WTC11 (cell line): ENCODE measurements around the gene ITIH2.

Experiments
- FOXK1 ChIP-seq: sonication (generic); formaldehyde crosslinking; IDR thresholded peaks from 2 replicates; pipeline ENCODE4 v1.8.0; 2022; ENCODE audit warnings: mild to moderate bottlenecking, moderate library complexity, missing genetic modification reagents
- FOXP1 ChIP-seq: sonication (generic); formaldehyde crosslinking; IDR thresholded peaks from 2 replicates; pipeline ENCODE4 v1.8.0; 2022; ENCODE audit warnings: missing genetic modification reagents, mild to moderate bottlenecking, moderate library complexity, borderline replicate concordance
- NFE2L1 ChIP-seq: sonication (generic); formaldehyde crosslinking; IDR thresholded peaks from 2 replicates; pipeline ENCODE4 v1.8.1; 2023; ENCODE audit warnings: missing genetic modification reagents
- NR1H2 ChIP-seq: sonication (generic); formaldehyde crosslinking; IDR thresholded peaks from 2 replicates; pipeline ENCODE4 v1.9.0; 2021; ENCODE audit warnings: mild to moderate bottlenecking, moderate library complexity, missing genetic modification reagents
- NR3C1 ChIP-seq: sonication (generic); formaldehyde crosslinking; conservative IDR thresholded peaks from 2 replicates; pipeline ENCODE4 v1.8.1; 2023; ENCODE audit warnings: low read depth, mild to moderate bottlenecking, missing genetic modification reagents
- TP53 ChIP-seq: sonication (generic); formaldehyde crosslinking; IDR thresholded peaks from 2 replicates; pipeline ENCODE4 v1.8.1; 2023; ENCODE audit warnings: mild to moderate bottlenecking, missing genetic modification reagents
- TF ChIP-seq, protein P1 (sequence below): fragments of 200-600 bp; IDR thresholded peaks from 2 replicates; pipeline ENCODE4 v1.8.0; 2022; ENCODE audit warnings: antibody characterized with exemption
- TF ChIP-seq, protein P2 (sequence below): sonication (generic); formaldehyde crosslinking; IDR thresholded peaks from 2 replicates; pipeline ENCODE4 v1.8.0; 2022; ENCODE audit warnings: mild to moderate bottlenecking, missing genetic modification reagents
- TF ChIP-seq, protein P3 (sequence below): sonication (generic); formaldehyde crosslinking; IDR thresholded peaks from 2 replicates; pipeline ENCODE4 v1.8.0; 2023; ENCODE audit warnings: missing genetic modification reagents, mild to moderate bottlenecking, borderline replicate concordance
- TF ChIP-seq, protein P4 (sequence below): sonication (generic); formaldehyde crosslinking; IDR thresholded peaks from 2 replicates; pipeline ENCODE4 v1.8.1; 2022; ENCODE audit warnings: low read depth, mild to moderate bottlenecking, moderate library complexity, missing genetic modification reagents, borderline replicate concordance
- TF ChIP-seq, protein P5 (sequence below): sonication (generic); formaldehyde crosslinking; IDR thresholded peaks from 2 replicates; pipeline ENCODE4 v1.8.0; 2022; ENCODE audit warnings: mild to moderate bottlenecking, missing genetic modification reagents

DNA sequence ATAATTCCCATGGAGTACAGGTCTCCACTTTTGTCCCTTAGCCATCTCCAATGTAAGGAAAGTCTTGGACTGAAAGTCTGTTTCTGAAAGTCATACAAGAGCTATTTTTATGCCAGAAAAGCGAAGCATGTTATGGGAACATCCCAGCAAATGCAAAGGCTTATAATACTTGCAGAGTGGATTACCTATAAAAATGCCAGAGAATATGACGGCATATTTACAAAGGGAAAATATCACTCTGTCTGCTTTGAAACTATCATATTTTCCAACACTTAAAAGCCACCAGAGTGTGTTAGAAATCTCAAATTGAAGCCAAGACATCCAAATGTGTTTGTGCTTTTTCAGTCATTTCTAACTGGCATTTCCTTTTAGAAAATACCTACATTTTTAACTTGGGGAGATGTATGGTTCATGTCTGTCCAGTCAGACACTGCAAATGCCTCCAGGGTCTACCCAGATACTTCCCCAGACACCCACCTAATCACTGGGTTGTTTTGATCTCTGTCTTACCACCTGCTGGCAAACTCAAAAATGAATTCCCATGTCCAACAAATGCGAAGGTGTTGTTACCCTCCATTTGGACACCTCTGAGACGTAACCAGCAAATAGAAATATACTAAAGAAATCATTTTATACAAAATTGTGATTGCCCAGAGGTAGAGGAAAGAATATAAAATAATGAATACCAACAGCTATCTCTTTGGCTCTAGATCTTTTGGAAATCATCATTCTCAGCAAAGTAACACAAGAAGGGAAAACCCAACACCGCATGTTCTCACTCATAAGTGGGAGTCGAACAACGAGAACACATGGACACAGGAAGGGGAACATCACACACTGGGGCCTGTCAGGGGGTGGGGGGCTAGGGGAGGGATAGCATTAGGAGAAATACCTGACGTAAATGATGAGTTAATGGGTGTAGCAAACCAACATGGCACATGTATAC lies 1.2 kb downstream of the ITIH2 start:
- TF ChIP-seq, protein P1, sequence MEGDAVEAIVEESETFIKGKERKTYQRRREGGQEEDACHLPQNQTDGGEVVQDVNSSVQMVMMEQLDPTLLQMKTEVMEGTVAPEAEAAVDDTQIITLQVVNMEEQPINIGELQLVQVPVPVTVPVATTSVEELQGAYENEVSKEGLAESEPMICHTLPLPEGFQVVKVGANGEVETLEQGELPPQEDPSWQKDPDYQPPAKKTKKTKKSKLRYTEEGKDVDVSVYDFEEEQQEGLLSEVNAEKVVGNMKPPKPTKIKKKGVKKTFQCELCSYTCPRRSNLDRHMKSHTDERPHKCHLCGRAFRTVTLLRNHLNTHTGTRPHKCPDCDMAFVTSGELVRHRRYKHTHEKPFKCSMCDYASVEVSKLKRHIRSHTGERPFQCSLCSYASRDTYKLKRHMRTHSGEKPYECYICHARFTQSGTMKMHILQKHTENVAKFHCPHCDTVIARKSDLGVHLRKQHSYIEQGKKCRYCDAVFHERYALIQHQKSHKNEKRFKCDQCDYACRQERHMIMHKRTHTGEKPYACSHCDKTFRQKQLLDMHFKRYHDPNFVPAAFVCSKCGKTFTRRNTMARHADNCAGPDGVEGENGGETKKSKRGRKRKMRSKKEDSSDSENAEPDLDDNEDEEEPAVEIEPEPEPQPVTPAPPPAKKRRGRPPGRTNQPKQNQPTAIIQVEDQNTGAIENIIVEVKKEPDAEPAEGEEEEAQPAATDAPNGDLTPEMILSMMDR: no peak
- TF ChIP-seq, protein P2, sequence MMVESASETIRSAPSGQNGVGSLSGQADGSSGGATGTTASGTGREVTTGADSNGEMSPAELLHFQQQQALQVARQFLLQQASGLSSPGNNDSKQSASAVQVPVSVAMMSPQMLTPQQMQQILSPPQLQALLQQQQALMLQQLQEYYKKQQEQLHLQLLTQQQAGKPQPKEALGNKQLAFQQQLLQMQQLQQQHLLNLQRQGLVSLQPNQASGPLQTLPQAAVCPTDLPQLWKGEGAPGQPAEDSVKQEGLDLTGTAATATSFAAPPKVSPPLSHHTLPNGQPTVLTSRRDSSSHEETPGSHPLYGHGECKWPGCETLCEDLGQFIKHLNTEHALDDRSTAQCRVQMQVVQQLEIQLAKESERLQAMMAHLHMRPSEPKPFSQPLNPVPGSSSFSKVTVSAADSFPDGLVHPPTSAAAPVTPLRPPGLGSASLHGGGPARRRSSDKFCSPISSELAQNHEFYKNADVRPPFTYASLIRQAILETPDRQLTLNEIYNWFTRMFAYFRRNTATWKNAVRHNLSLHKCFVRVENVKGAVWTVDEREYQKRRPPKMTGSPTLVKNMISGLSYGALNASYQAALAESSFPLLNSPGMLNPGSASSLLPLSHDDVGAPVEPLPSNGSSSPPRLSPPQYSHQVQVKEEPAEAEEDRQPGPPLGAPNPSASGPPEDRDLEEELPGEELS: no peak
- TF ChIP-seq NR1H2 (CRISPR knock-in tag) (no peak), FOXK1 (CRISPR knock-in tag) (no peak), TP53 (no peak), FOXP1 (CRISPR knock-in tag) (no peak), NR3C1 (CRISPR knock-in tag) (no peak), NFE2L1 (no peak)
- TF ChIP-seq, protein P3, sequence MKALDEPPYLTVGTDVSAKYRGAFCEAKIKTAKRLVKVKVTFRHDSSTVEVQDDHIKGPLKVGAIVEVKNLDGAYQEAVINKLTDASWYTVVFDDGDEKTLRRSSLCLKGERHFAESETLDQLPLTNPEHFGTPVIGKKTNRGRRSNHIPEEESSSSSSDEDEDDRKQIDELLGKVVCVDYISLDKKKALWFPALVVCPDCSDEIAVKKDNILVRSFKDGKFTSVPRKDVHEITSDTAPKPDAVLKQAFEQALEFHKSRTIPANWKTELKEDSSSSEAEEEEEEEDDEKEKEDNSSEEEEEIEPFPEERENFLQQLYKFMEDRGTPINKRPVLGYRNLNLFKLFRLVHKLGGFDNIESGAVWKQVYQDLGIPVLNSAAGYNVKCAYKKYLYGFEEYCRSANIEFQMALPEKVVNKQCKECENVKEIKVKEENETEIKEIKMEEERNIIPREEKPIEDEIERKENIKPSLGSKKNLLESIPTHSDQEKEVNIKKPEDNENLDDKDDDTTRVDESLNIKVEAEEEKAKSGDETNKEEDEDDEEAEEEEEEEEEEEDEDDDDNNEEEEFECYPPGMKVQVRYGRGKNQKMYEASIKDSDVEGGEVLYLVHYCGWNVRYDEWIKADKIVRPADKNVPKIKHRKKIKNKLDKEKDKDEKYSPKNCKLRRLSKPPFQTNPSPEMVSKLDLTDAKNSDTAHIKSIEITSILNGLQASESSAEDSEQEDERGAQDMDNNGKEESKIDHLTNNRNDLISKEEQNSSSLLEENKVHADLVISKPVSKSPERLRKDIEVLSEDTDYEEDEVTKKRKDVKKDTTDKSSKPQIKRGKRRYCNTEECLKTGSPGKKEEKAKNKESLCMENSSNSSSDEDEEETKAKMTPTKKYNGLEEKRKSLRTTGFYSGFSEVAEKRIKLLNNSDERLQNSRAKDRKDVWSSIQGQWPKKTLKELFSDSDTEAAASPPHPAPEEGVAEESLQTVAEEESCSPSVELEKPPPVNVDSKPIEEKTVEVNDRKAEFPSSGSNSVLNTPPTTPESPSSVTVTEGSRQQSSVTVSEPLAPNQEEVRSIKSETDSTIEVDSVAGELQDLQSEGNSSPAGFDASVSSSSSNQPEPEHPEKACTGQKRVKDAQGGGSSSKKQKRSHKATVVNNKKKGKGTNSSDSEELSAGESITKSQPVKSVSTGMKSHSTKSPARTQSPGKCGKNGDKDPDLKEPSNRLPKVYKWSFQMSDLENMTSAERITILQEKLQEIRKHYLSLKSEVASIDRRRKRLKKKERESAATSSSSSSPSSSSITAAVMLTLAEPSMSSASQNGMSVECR (CRISPR knock-in tag): no peak
- TF ChIP-seq, protein P4, sequence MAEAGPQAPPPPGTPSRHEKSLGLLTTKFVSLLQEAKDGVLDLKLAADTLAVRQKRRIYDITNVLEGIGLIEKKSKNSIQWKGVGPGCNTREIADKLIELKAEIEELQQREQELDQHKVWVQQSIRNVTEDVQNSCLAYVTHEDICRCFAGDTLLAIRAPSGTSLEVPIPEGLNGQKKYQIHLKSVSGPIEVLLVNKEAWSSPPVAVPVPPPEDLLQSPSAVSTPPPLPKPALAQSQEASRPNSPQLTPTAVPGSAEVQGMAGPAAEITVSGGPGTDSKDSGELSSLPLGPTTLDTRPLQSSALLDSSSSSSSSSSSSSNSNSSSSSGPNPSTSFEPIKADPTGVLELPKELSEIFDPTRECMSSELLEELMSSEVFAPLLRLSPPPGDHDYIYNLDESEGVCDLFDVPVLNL: no peak
- TF ChIP-seq, protein P5, sequence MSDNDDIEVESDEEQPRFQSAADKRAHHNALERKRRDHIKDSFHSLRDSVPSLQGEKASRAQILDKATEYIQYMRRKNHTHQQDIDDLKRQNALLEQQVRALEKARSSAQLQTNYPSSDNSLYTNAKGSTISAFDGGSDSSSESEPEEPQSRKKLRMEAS (CRISPR knock-in tag): no peak
